SIG-M5 treated with dmso at 0.1 percent for 504 hours (cell line): Measurements from ENCODE around the gene MRPS33.

ENCODE experiments used
- DNase-seq: peaks from one replicate; lab custom pipeline; 2025; ENCODE audit not compliant: unreplicated experiment; lab: John Stamatoyannopoulos, UW

MRPS33 gene

DNA sequence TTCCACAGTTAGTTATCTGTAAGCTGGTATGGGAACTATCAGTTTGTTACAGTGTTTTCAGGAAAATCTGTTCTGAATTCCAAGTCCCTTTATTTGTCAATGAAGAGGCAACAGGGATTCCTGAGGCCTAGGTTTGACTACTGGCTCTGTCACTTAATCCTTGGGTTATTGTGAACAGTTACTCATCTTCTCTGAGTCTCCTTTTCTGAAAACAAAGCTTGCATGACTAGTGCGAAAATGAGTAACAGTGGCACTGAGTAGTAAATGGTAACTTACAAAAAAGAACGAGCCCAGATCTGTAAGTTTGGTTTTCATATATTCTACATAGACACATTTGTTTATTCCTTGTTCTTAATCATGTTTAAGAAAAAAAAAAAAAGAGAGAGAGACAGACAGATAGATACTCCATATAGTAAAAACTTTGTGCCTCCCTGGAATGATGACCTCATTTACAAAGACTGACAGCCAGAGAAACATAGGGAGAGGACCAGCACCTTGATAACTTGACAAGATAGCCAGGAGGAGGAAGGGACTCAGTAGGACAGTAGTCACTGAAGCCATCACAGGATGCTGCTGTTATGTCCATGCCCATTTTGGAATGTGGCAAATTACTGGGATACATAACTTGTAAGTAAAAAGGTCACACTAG, 1.9 kb downstream of the MRPS33 start:
- no peak for DNase-seq

DNA sequence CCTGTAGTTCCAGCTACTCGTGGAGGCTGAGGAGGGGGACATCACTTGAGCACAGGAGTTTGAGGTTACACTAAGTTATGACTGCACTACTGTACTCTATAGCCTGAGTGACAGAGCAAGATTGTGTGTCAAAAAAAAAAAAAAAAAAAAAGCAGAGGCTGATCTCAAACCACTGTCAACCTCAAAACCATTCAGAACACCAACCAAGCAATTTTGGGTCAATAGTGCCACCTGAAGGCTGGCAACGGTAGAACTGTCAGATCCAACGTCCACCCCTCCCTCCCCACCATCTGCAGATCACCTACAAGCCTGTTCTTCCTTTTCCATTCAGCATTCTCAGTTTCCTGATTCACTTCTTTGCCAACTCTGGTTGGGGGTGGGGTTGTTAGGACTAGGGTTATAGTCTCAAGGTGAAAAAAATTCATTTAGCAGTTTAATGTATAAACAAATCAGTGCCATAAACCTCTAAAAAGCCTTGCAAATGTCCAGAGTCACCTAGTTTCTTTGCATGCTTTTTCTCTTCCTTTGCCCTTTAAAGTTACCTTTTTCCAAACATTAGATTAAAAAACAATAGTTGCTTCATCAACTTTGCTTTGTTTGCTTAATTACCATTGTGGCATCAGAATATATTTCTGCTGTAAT, 2.6 kb downstream of the MRPS33 start:
- peak; percentile 27 for DNase-seq

DNA sequence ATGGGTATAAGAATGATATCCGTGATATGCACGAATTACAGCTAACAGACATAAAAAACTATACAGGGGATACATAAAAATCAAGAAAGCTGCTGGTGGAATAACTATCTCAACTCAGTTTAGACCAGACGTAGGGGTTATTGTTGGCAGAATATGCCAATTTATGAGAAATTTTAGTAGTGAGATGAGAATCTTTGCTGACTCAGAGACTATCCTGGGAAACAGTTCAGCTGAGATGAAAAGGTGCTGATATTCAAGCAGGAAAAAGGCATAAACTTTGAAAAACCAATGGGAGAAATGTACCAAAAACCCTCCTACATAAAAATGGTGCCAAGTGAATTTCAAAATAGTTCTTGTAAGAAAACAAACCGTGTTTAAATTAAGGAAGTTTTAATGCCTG, 3.3 kb downstream of the MRPS33 start:
- no peak for DNase-seq

GRCh38 chr7:141003172-141004065, 11.3 kb downstream of the MRPS33 start:
- no peak for DNase-seq

GRCh38 chr7:141001546-141001945, 13.2 kb downstream of the MRPS33 start:
- no peak for DNase-seq

GRCh38 chr7:141001122-141001521, 13.6 kb downstream of the MRPS33 start:
- no peak for DNase-seq

GRCh38 chr7:140998715-140999114, 16.0 kb downstream of the MRPS33 start:
- DNase-seq = peak; percentile 6

- no peak for DNase-seq
Measured at GRCh38 chr7:140992422-140992821, 22.3 kb downstream of the MRPS33 start.

- no peak for DNase-seq
Measured at GRCh38 chr7:140990193-140990962, 24.4 kb downstream of the MRPS33 start.

DNA sequence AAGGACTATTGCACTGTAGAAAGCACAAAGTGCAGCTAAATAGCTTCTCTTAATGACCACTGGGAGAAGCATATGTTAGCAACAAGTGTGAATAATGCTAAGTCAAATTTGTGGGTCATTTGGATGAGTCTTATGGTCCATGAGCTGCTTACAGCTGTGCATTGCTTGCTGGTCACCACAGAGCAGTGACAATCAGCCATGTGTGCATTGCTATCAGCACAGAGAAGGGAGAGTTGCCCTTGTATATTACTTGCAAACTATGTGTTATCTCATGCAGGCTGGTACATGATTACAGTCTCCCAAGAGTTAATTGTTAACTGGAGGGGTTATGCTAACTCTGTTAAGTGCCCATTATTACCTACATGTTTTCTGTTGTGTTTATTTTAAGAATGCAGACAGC, 25.7 kb downstream of the MRPS33 start:
- no peak for DNase-seq

GRCh38 chr7:140983802-140984201, 30.9 kb downstream of the MRPS33 start:
- DNase-seq = peak; percentile 3

- DNase-seq = peak; percentile 69
Measured at GRCh38 chr7:140982508-140982907, 32.2 kb downstream of the MRPS33 start.

- peak; percentile 38 for DNase-seq
Measured at GRCh38 chr7:140981951-140982350, 32.8 kb downstream of the MRPS33 start.

GRCh38 chr7:140977741-140978140, 37.0 kb downstream of the MRPS33 start:
- DNase-seq = no peak

GRCh38 chr7:140972876-140973829, 41.6 kb downstream of the MRPS33 start:
- peak; percentile 7 for DNase-seq

DNA sequence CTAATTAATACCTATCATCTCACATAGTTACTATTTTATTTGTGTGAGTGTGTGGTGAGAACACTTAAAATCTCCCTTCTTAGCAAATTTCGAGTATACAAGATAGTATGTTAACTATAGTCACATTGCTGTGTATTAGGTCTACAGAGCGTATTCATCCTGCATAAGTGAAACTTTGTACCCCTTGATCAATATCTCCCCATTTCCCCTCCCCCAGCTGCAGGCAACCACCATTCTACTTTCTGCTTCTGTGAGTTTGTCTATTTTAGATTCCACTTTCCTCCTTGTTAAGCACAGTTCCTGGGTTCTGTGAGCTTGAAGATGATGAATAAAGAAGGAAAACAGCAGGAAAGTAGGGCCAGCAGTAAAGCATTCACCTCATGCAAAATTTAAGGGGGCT, 42.4 kb downstream of the MRPS33 start:
- no peak for DNase-seq

DNA sequence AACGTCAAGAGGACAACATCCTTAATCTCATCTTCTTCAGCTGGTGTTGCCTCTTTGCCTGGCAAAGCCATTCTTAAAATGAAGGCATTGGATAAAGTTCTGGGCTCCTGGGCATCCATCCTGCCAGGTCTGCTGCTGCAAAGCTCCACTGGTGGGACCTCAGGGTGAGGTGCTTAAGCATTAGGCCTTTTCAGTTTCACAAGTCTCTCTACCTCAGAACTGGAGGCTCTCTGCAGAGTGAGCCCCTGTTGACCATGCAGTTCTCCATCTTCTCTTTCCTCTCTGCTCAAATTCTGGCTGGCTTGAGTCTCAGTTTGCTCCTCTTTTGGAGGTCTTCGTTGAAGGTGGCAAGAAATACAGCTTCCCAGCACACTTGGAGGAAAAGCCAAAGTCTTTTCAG, 47.3 kb downstream of the MRPS33 start:
- DNase-seq = no peak

DNA sequence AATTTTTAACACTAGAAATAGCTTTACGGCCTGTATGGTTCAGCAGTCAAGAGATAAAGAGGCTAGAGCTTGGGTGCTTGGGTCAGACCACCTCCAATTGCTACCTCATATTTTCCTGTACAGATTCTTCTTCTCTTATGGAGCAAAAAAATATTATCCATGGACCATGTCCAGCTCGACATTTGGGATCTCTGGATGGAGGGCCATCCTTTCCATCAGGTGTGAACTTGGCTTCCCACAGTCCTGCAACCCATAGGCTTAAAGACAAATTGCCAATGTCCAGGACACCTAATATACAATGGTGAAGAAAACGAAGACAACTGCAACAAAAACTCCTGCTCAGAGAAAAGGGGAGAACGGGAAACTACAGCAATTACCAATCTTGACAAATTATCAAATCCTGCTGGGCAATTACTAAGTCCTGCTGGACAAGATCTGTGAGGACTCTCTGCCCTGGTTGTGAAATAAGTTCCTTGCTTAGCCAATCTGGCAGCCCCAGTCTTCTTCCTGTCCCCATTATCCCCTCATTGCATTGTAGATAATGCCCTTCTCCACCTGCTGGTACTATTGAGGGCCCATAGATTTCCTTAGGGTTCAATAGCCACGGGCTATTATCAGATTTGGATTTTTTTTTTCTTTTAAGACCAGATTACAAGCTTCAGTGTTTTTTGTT, 48.1 kb downstream of the MRPS33 start:
- DNase-seq = no peak

GRCh38 chr7:140961117-140961516, 53.6 kb downstream of the MRPS33 start:
- DNase-seq = no peak
